ENCODE data around the gene TBC1D2.

TBC1D2 gene

GRCh38 chr9:98218562-98219363, 36.7 kb downstream of the TBC1D2 start:
- 0 out of 2 replicates have a peak, but pooled peaks cover 3% of the 10 kb centered on the region for H3K4me1 ChIP-seq (ENCODE audit: low read length)
- no peaks in the 10 kb centered on the region for H4K20me1 ChIP-seq (ENCODE audit: insufficient read depth, low read length)
- no peaks in the 10 kb centered on the region for H3K27me3 ChIP-seq (ENCODE audit: low read depth, low read length)
- H3K27ac ChIP-seq (ENCODE audit: low read length) = no peak overlapping the region
- H3K4me3 ChIP-seq (ENCODE audit: low read length) = no peak overlapping the region
- H3K36me3 ChIP-seq (replicated peaks; ENCODE audit: low read depth, low read length) = no peaks in the 10 kb centered on the region
- H3K79me2 ChIP-seq (ENCODE audit: low read length) = no peaks in the 10 kb centered on the region
- no peaks in the 10 kb centered on the region for H3K9me3 ChIP-seq (ENCODE audit: insufficient read depth, low read length)
- no peak overlapping the region for H2AFZ ChIP-seq (ENCODE audit: low read depth, low read length)
- no peak overlapping the region for H3K9ac ChIP-seq (ENCODE audit: low read length)
- no peak overlapping the region for H3K4me2 ChIP-seq (ENCODE audit: low read length)
- TF ChIP-seq EZH2phosphoT487 (IDR thresholded peaks at IDR 0.05; ENCODE audit: low read depth) (no peak), CTCF (IDR thresholded peaks at IDR 0.05; ENCODE audit: low read depth, low read length) (no peak)

- Histone ChIP-seq H2AFZ (ENCODE audit: low read depth, low read length) (no peak overlapping the region), H3K9me3 (ENCODE audit: insufficient read depth, low read length) (no peaks in the 10 kb centered on the region), H3K27ac (ENCODE audit: low read length) (no peak overlapping the region), H3K36me3 (replicated peaks; ENCODE audit: low read depth, low read length) (no peaks in the 10 kb centered on the region), H3K27me3 (ENCODE audit: low read depth, low read length) (no peaks in the 10 kb centered on the region), H3K9ac (ENCODE audit: low read length) (no peak overlapping the region), H3K79me2 (ENCODE audit: low read length) (no peaks in the 10 kb centered on the region), H3K4me1 (ENCODE audit: low read length) (0 out of 2 replicates have a peak, but pooled peaks cover 3% of the 10 kb centered on the region), H3K4me3 (ENCODE audit: low read length) (no peak overlapping the region), H3K4me2 (ENCODE audit: low read length) (no peak overlapping the region), H4K20me1 (ENCODE audit: insufficient read depth, low read length) (no peaks in the 10 kb centered on the region)
- TF ChIP-seq CTCF (IDR thresholded peaks at IDR 0.05; ENCODE audit: low read depth, low read length) (no peak), EZH2phosphoT487 (IDR thresholded peaks at IDR 0.05; ENCODE audit: low read depth) (no peak)
These were observed 38.2 kb downstream of the TBC1D2 start for GRCh38 chr9:98217255-98217654.

DNA sequence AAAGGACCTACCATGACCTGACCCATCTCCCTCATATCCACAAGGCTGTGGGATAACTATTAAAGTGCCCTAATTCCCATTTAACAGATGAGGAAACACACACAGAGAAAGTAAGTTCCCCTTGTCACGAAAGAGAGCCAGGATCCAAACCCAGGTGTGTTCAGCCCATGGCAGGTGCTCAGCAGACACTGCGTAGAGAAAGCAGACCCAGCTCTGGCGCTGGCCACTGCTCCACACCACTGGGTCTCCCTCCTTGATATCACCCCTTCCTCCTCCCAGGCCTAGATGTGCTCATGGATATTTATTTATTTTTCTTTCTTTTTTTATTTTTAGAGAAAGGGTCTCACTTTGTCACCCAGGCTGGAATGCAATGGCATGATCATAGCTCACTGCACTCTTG, 39.1 kb downstream of the TBC1D2 start:
- no peaks in the 10 kb centered on the region for H3K27me3 ChIP-seq (ENCODE audit: low read depth, low read length)
- H2AFZ ChIP-seq (ENCODE audit: low read depth, low read length) = no peak overlapping the region
- H3K4me3 ChIP-seq (ENCODE audit: low read length) = no peak overlapping the region
- no peaks in the 10 kb centered on the region for H4K20me1 ChIP-seq (ENCODE audit: insufficient read depth, low read length)
- H3K4me2 ChIP-seq (ENCODE audit: low read length) = no peak overlapping the region
- no peak for TF ChIP-seq CTCF (IDR thresholded peaks at IDR 0.05; ENCODE audit: low read depth, low read length)
- no peak for TF ChIP-seq EZH2phosphoT487 (IDR thresholded peaks at IDR 0.05; ENCODE audit: low read depth)
- 0 out of 2 replicates have a peak, but pooled peaks cover 3% of the 10 kb centered on the region for H3K4me1 ChIP-seq (ENCODE audit: low read length)
- H3K27ac ChIP-seq (ENCODE audit: low read length) = no peak overlapping the region
- H3K9me3 ChIP-seq (ENCODE audit: insufficient read depth, low read length) = no peaks in the 10 kb centered on the region
- no peaks in the 10 kb centered on the region for H3K36me3 ChIP-seq (replicated peaks; ENCODE audit: low read depth, low read length)
- H3K79me2 ChIP-seq (ENCODE audit: low read length) = no peaks in the 10 kb centered on the region
- no peak overlapping the region for H3K9ac ChIP-seq (ENCODE audit: low read length)

DNA sequence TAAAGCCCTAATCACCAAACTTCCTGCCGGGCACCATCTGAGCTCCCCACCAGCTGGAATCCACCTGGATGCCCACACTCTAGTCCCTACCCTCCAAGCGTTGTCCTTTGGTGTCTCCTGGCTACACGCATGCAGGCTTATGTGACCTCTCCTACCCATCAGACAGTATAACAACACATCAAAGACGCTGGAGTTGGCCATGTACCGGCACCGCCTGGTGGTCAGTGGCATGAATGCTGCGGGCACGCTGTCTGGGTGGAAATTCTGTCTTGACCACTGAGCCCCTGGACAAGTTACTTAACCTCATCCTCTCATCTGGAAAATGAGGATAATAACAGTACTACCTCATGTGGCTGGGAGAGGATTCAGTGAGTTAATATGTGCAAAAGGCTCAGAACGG, 39.6 kb downstream of the TBC1D2 start:
- H3K36me3 ChIP-seq (replicated peaks; ENCODE audit: low read depth, low read length) = no peaks in the 10 kb centered on the region
- no peaks in the 10 kb centered on the region for H3K79me2 ChIP-seq (ENCODE audit: low read length)
- H4K20me1 ChIP-seq (ENCODE audit: insufficient read depth, low read length) = no peaks in the 10 kb centered on the region
- H3K4me2 ChIP-seq (ENCODE audit: low read length) = no peak overlapping the region
- no peaks in the 10 kb centered on the region for H3K9me3 ChIP-seq (ENCODE audit: insufficient read depth, low read length)
- H3K9ac ChIP-seq (ENCODE audit: low read length) = no peak overlapping the region
- TF ChIP-seq CTCF (IDR thresholded peaks at IDR 0.05; ENCODE audit: low read depth, low read length) = peak; percentile 23
- no peak for TF ChIP-seq EZH2phosphoT487 (IDR thresholded peaks at IDR 0.05; ENCODE audit: low read depth)
- 0 out of 2 replicates have a peak, but pooled peaks cover 3% of the 10 kb centered on the region for H3K4me1 ChIP-seq (ENCODE audit: low read length)
- no peaks in the 10 kb centered on the region for H3K27me3 ChIP-seq (ENCODE audit: low read depth, low read length)
- no peak overlapping the region for H2AFZ ChIP-seq (ENCODE audit: low read depth, low read length)
- H3K4me3 ChIP-seq (ENCODE audit: low read length) = no peak overlapping the region
- H3K27ac ChIP-seq (ENCODE audit: low read length) = no peak overlapping the region
